Stimulated activated CD8-positive, alpha-beta memory T cell treated with anti-CD3 and anti-CD28 coated beads, Interleukin-12 subunit alpha, Interleukin-12 subunit beta, amount 100 ng/mL, for 1 hour (primary cell): ENCODE data around the gene TMEM61.

ENCODE experiments used
- DNase-seq: peaks from one replicate; pipeline ENCODE4 v3.0.0-alpha.2; 2020; ENCODE audit warnings: low read depth

TMEM61 gene

DNA sequence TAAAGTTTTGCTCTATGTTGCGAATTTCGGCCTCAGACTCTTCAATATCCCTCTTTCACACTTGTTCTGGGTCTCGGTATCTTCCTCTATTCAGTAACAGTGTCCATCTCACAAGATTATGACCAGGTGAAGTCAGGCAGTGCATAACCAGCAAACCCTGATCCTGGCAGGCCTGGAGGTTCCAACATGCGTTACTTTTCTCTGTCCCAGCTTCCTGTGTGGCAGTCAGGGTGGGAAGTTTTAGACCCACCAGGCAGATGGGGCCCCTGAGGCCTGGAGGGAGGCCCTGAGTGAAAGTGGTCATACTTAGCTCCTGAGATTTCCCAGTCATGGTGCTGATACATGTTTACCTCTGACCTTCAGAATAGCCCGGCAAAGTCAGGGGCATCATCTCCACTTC is 5.1 kb downstream of the TMEM61 start:
- DNase-seq: no peak

DNA sequence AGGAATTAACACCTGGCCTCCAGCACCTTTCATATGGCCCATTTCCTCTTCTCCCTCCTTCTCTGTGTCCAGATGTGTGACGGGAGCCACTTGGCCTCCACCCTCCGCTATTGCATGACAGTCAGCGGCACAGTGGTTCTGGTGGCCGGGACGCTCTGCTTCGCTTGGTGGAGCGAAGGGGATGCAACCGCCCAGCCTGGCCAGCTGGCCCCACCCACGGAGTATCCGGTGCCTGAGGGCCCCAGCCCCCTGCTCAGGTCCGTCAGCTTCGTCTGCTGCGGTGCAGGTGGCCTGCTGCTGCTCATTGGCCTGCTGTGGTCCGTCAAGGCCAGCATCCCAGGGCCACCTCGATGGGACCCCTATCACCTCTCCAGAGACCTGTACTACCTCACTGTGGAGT is 5.6 kb downstream of the TMEM61 start:
- no peak for DNase-seq

DNA sequence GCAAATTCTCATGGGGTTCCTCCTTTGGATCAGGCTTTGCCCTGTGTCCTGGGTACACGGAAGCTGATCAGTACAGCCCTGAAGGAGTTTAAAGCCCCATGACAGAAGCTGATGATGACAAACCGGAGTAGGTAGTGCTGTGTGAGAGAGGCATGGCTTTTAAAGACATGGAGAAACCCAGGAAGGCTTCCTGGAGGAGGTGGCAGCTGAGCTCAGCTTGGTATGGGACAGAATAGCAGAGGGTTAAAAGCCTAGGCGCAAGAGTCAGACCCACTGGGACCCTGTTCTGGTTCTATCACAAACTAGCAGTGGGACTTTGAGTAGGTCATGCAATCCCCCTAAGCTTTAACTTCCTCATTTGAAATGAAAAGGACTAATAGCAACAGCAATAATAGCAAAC is 6.1 kb downstream of the TMEM61 start:
- DNase-seq: no peak

DNA sequence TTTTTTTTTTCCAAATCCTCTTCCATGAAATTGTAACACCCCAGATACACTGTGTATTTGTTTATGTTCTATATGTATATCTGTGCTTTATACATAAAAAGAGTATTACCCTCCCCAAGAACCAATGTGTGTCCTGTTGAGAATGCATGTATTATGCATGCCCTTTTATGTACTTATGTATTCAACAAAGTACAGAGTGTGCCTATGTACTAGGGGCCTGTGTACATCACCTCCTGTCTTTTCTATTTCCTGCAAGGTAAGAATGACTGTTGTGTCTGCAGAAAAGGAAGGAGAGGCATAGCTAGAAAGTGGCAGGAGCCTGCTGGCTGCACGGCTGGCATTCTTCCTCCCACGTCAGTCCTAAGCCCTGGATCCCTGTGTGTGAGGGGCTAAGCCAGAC is 7.0 kb downstream of the TMEM61 start:
- DNase-seq: no peak

GRCh38 chr1:54987919-54988705 is 7.7 kb downstream of the TMEM61 start:
- DNase-seq: no peak

GRCh38 chr1:54988975-54989374 is 8.5 kb downstream of the TMEM61 start:
- no peak for DNase-seq

DNA sequence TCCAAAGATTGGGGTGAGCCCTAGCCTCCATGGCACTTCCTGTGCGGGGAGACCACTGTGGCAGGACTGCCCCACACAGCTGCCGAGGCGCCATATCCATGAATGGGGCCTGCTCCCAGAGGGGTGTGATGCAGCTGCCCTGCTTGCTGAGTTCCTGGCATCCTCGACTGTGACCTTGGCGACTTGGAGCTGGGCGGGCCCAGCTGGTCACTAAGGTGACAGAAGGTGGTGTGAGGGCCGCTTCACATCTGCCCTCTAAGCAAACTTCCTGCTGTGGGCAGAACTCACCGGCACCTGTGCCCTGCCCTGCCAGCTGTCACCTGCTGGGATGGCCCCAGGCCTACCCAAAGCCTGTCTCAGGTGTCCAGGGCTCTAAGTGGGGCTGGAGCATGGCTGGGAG is 9.0 kb downstream of the TMEM61 start:
- no peak for DNase-seq

- no peak for DNase-seq
These were observed 9.8 kb downstream of the TMEM61 start for GRCh38 chr1:54989968-54990810.

DNA sequence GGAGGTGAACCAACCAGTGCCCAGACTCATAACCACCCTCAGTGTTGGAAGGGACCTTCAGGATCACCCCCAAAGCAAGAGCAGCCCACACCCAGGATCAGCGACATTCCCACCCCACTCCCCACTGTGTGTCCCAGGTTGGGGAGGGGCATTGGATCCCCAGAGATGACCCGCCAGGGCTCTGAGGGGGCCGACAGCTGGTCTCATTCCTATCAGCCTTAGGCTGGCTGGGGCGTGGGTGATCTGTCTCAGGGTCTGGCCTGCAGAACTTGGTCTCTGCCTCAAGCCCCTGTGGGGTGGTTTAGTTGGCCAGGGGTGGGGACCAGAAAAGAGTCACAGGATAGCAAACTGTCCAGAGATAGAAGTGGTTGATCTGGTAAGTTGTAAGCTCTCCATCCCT is 10.5 kb downstream of the TMEM61 start:
- DNase-seq: no peak

DNA sequence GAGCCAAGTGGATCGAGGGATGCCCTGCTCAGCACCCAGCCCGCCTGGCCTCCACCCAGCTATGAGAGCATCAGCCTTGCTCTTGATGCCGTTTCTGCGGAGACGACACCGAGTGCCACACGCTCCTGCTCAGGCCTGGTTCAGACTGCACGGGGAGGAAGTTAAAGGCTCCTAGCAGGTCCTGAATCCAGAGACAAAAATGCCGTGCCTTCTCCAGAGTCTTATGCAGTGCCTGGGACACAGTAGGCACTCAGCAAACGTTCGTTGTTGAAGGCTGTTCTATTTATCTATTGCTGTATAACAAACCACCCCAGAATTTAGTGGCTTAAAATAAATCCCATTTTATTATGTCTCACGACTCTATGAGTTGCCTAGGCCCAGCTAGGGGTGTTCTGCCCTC is 11.5 kb downstream of the TMEM61 start:
- DNase-seq: no peak

- no peak for DNase-seq
These were observed 12.7 kb downstream of the TMEM61 start for GRCh38 chr1:54993140-54993539.

DNA sequence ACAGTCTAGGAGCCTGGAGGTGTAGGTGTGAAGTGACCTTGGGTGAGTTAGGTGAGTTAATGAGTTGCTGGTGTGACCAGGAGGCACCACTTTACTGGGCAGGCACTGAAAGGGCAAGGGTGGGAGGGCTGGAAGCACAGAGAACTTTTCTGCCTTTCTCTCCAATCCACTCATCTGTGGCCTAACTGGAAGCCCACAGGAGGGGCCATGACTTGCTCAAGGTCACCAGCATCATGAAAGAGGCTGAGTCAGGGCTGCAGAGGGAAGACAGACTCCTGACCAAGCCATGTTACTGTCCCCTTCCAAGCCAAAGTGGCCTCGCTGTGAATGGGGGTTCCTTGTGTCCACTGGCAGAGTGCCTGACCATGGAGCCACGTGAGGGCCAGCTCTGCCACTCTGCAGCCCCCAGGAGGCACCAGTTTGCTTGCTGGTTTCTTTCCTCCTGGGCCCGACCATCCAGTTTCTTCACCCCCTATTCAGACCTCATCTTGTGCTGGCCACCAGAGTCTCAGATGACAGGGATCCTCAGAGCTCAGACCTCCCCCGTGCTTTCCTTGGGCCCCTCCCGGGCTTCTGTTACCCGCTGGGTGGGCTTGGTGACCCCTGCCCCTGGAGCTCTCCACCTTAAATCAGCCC is 14.0 kb downstream of the TMEM61 start:
- no peak for DNase-seq

DNA sequence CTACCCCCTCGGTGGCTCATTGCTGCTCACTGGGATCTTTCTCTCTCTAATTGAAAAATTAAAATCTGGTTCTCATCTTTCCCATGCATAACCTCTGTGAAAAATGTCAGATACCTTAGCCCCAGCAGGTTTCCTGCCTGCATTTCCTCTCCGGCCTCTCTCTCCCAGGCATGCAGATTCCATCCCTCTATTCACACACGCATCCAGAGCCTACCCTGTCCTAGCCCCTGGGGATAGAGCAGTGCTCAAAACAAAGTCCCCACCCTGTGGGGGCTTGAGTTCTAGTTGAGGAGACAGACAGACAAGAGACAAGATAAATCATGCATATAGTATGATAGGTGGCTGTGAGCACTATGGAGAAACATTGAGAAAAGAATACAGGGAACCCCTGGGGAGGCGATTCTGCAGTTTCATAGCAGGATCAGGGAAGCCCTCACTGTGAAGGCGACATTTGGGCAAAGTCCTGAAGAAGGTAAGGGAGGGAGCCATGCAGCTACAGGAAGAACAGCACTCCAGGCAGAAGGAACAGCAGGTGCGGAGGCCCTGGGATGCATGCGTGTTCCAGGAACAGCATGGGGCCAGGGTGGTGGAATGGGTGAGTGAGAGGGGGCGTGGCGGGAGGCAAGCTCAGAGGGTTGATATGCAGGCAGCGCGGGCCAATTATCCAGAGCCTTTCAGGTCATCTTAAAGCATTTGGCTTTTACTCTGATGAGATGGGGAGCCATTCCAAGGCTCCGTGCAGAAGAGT is 14.8 kb downstream of the TMEM61 start:
- no peak for DNase-seq

GRCh38 chr1:54995835-54996234 is 15.4 kb downstream of the TMEM61 start:
- no peak for DNase-seq

DNA sequence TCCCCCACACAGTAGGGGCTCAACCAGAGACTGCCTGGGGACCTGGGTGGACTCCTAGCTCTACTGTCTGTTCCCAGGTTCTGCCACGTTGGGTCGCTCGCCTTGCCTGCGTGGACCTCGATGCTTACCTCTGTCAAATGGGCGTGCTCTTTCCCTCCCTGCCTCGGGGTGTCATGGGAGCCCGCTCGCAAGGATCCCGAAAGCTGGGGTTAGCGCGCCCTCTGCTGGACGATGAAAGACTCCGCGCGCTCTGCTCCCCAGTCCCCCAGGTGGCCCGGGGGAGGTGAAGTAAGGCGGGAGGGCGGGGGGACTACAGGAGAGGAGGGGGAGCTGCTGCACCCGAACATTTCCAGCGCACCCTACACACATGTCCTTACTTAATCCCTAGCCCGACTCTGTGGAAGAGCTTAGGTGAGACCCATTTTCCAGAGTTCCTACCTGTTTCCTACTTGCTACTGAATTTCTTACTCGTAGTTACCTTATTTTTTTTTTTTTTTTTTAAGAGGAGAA is 16.0 kb downstream of the TMEM61 start:
- DNase-seq: peak; percentile 65

DNA sequence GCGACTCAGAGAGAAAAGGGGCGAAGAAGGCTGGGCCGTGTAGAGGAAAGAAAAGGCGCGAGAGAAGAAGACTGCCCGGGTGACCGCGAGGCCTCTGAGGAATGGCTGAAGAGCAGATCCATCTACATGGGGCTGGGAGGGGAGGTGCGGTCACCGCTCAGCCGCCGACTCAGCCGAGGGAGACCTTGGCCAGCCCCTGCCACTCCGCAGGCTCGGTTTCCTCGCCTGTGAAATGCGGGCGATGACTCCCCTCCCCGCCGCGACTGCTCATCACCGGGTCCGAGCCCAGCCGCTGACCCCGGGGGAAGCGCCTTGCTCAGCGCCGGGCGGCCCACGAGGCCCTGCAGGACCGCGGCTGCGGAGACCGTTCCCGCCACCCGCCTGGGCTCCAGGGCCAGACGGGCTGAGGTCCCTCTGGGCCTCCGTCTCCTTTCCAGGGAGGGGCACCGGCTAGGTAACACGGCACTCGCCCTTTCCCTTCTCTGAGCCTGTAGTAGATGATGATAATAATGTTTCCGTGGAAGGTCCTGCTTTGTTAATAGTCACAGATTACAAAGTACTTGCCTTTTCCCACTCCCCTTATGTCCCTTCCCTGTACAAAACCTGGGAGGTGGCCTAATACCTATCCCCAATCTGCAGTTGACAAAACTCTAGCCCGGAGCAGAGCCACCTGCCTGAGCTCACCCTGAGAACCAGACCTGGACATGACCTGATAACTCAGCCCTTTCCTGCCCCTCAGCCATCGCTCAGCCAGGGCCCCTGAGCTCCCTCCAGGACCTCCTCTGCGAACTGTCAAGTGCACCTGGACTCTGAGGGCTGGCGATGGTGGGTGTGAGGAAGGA is 16.7 kb downstream of the TMEM61 start:
- DNase-seq: no peak

DNA sequence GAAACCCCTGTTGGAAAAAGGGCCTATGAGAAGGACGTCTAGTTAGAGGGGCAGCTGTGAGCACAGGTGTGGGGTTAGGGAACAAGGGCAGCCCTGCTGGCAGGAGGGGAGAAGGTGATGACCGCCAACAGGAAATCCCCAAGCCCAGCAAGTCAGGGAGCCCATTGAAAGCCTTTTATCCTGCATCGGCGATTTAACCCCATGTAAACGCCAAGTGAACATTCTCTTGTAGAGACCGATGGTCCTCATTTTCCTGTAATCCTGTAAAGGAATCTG is 17.2 kb downstream of the TMEM61 start:
- DNase-seq: no peak

- DNase-seq: no peak
These were observed 17.7 kb downstream of the TMEM61 start for GRCh38 chr1:54998100-54998499.

- DNase-seq: no peak
These were observed 18.2 kb downstream of the TMEM61 start, which contains the start of gene BSND for GRCh38 chr1:54998677-54999076. Gene BSND (plus strand): TSS chr1:54998933. CDS start chr1:54999187, 254 bp downstream.

- DNase-seq: no peak
These were observed 20.0 kb downstream of the TMEM61 start for GRCh38 chr1:55000110-55001085.
